AG04449 (cell line): ENCODE results near the gene ITIH3.

Experiments
- CTCF ChIA-PET: fragments of 350-600 bp; formaldehyde crosslinking; extraction: SDS; loops from one replicate; lab custom pipeline; 2021; ENCODE audit warnings: antibody characterized with exemption; lab: Yijun Ruan, JAX
- POLR2A ChIA-PET: fragments of 400-600, 350-600 bp; formaldehyde crosslinking; extraction: SDS; loops from one replicate; lab custom pipeline; 2020; ENCODE audit warnings: antibody characterized with exemption, inconsistent platforms; lab: Yijun Ruan, JAX
- DNase-seq: peaks from one replicate; pipeline ENCODE4 v3.0.0-alpha.2; 2010; ENCODE audit warnings: low read depth, low spot score
- H3K4me3 ChIP-seq: 2 replicates; pipeline ENCODE4 v1.5.1; 2011; ENCODE audit warnings: low read depth, mild to moderate bottlenecking, control low read depth, low read length
- CTCF ChIP-seq: IDR thresholded peaks from one replicate; pipeline ENCODE4 v1.5.1; 2011; ENCODE audit warnings: mild to moderate bottlenecking, moderate library complexity, low read length, control low read depth, inconsistent platforms; ENCODE audit not compliant: insufficient read depth; ENCODE audit errors: missing control alignments

Gene ITIH3

GRCh38 chr3:52796411-52796810, 1.8 kb downstream of the ITIH3 start:
- CTCF ChIA-PET: interaction anchor here (0.9 to 1.2 kb wide), 2 partner anchors 23 to 52 kb away, joined by 3 to 4 read pairs; no protein-coding TSS in a partner anchor
- H3K4me3 ChIP-seq: no peak overlapping the region
- DNase-seq: no peak
- no peak for TF ChIP-seq CTCF
- POLR2A ChIA-PET: no interaction called here

- CTCF ChIA-PET: interaction anchor here (0.8 to 1.0 kb wide), 3 partner anchors 9 to 25 kb away, joined by 3 to 4 read pairs (median 3); no protein-coding TSS in a partner anchor
- POLR2A ChIA-PET: no interaction called here
- DNase-seq: no peak
Observed at GRCh38 chr3:52798376-52798977, 3.9 kb downstream of the ITIH3 start.

GRCh38 chr3:52798978-52799476, 4.4 kb downstream of the ITIH3 start:
- no peak for DNase-seq
- POLR2A ChIA-PET: no interaction called here
- no peak for TF ChIP-seq CTCF

More at GRCh38 chr3:52798376-52798977, 3.9 kb downstream of the ITIH3 start:
- no peak overlapping the region for H3K4me3 ChIP-seq
- no peak for TF ChIP-seq CTCF

GRCh38 chr3:52800079-52800478, 5.5 kb downstream of the ITIH3 start:
- ChIA-PET CTCF (no interaction called here), POLR2A (no interaction called here)
- H3K4me3 ChIP-seq: no peak overlapping the region
- no peak for TF ChIP-seq CTCF
- DNase-seq: no peak

More at GRCh38 chr3:52798978-52799476, 4.4 kb downstream of the ITIH3 start:
- CTCF ChIA-PET: interaction anchor here (0.8 to 1.0 kb wide), 3 partner anchors 9 to 25 kb away, joined by 3 to 4 read pairs (median 3); no protein-coding TSS in a partner anchor
- no peak overlapping the region for H3K4me3 ChIP-seq

- POLR2A ChIA-PET: interaction anchor here (0.6 kb wide), 1 partner anchor 307 kb away, joined by 4 read pairs; no protein-coding TSS in a partner anchor
- no peak for TF ChIP-seq CTCF
Observed at GRCh38 chr3:52801839-52802238, 7.2 kb downstream of the ITIH3 start.

GRCh38 chr3:52805270-52806039, 10.9 kb downstream of the ITIH3 start:
- DNase-seq: no peak
- TF ChIP-seq CTCF: no peak
- ChIA-PET POLR2A (no interaction called here), CTCF (interaction anchor here (1.2 kb wide), 1 partner anchor 15 kb away, joined by 4 read pairs; no protein-coding TSS in a partner anchor)
- no peak overlapping the region for H3K4me3 ChIP-seq

More at GRCh38 chr3:52801839-52802238, 7.2 kb downstream of the ITIH3 start:
- CTCF ChIA-PET: no interaction called here
- no peak for DNase-seq
- no peak overlapping the region for H3K4me3 ChIP-seq
